HEK293 (cell line): Measurements from ENCODE around the gene BORCS8.

Source experiments
- KLF16 ChIP-seq: fragments of 450-650 bp; formaldehyde crosslinking; IDR thresholded peaks from 2 replicates; pipeline ENCODE4 v1.5.1; 2017; ENCODE audit warnings: missing biosample characterization, missing genetic modification characterization
- ZNF350 ChIP-seq: fragments of 450-650 bp; formaldehyde crosslinking; IDR thresholded peaks from 2 replicates; pipeline ENCODE4 v1.5.0; 2017; ENCODE audit warnings: missing biosample characterization, mild to moderate bottlenecking, missing genetic modification characterization
- ZNF792 ChIP-seq: fragments of 450-650 bp; formaldehyde crosslinking; IDR thresholded peaks from 2 replicates; pipeline ENCODE4 v1.5.1; 2016; ENCODE audit warnings: missing biosample characterization, missing genetic modification characterization
- ZNF843 ChIP-seq: fragments of 450-650 bp; formaldehyde crosslinking; IDR thresholded peaks from 2 replicates; pipeline ENCODE4 v1.5.1; 2016; ENCODE audit warnings: missing biosample characterization, missing genetic modification characterization
- TF ChIP-seq, protein P1 (sequence below): fragments of 450-650 bp; formaldehyde crosslinking; IDR thresholded peaks from 2 replicates; pipeline ENCODE4 v1.5.1; 2016; ENCODE audit warnings: missing biosample characterization, missing genetic modification characterization

DNA sequence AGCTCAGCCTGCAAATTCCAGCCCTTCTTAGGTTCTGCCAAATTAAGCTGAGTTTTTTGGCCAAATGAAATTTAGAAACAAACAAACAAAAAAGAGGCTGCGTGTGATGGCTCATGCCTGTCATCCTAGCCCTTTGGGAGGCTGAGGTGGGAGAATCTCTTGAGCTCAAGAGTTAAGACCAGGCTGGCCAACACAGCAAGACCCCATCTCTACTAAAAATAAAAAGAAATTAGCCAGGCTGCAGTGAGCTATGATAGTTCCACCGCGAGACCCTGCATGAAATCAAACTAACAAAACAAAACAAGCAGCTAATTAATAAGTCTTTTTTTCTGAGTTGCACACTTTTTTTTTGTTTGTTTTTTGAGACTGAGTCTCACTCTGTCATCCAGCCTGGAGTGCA lies 37.7 kb upstream of the BORCS8 start:
- no peak for TF ChIP-seq ZNF792 (tag by site-specific recombination)
- TF ChIP-seq, protein P1, sequence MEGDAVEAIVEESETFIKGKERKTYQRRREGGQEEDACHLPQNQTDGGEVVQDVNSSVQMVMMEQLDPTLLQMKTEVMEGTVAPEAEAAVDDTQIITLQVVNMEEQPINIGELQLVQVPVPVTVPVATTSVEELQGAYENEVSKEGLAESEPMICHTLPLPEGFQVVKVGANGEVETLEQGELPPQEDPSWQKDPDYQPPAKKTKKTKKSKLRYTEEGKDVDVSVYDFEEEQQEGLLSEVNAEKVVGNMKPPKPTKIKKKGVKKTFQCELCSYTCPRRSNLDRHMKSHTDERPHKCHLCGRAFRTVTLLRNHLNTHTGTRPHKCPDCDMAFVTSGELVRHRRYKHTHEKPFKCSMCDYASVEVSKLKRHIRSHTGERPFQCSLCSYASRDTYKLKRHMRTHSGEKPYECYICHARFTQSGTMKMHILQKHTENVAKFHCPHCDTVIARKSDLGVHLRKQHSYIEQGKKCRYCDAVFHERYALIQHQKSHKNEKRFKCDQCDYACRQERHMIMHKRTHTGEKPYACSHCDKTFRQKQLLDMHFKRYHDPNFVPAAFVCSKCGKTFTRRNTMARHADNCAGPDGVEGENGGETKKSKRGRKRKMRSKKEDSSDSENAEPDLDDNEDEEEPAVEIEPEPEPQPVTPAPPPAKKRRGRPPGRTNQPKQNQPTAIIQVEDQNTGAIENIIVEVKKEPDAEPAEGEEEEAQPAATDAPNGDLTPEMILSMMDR, result no peak
- no peak for TF ChIP-seq ZNF350 (tag by site-specific recombination)
- no peak for TF ChIP-seq ZNF843 (tag by site-specific recombination)
- TF ChIP-seq KLF16 (tag by site-specific recombination), result no peak
